ENCODE data around the gene CYP4A22.
"Not testable (repeated sequence)": the region's sequence is repeated elsewhere in the genome, so short reads cannot be mapped to it uniquely, and the experiment has no call there.

CYP4A22 gene

GRCh38 chr1:47186267-47187185 is 49.3 kb downstream of the CYP4A22 start:
- DNase-seq, result no peak

GRCh38 chr1:47187231-47187925 is 50.1 kb downstream of the CYP4A22 start:
- DNase-seq, result no peak

DNA sequence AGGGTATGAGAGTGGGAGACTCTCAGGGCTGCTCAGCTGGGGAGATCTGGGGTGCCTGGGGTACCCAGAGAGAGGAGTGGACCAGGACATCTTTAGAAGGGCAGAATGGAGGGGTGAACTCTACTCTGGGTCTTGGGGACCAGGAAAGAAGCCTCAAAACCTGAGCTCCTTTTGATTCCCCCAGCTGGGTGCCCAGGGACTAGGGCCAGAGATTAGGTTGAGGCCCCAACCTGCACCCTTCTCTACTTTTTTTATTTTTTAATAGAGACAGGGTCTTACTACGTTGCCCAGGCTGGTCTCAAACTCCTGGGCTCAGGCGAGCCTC is 50.6 kb downstream of the CYP4A22 start:
- no peak for DNase-seq

- no peak for DNase-seq
Observed at GRCh38 chr1:47188791-47189785, 51.8 kb downstream of the CYP4A22 start.

- no peak for DNase-seq
Observed at GRCh38 chr1:47189844-47190508, 52.7 kb downstream of the CYP4A22 start, which contains the start of gene PDZK1IP1. TSS of gene PDZK1IP1 (minus strand) at chr1:47190036. CDS start at chr1:47189932, 104 bp downstream.

GRCh38 chr1:47190509-47190855 is 53.2 kb downstream of the CYP4A22 start:
- no peak for DNase-seq

GRCh38 chr1:47190857-47191256 is 53.6 kb downstream of the CYP4A22 start:
- DNase-seq, result no peak

- DNase-seq, result no peak
Observed at GRCh38 chr1:47191940-47192457, 54.8 kb downstream of the CYP4A22 start.

DNA sequence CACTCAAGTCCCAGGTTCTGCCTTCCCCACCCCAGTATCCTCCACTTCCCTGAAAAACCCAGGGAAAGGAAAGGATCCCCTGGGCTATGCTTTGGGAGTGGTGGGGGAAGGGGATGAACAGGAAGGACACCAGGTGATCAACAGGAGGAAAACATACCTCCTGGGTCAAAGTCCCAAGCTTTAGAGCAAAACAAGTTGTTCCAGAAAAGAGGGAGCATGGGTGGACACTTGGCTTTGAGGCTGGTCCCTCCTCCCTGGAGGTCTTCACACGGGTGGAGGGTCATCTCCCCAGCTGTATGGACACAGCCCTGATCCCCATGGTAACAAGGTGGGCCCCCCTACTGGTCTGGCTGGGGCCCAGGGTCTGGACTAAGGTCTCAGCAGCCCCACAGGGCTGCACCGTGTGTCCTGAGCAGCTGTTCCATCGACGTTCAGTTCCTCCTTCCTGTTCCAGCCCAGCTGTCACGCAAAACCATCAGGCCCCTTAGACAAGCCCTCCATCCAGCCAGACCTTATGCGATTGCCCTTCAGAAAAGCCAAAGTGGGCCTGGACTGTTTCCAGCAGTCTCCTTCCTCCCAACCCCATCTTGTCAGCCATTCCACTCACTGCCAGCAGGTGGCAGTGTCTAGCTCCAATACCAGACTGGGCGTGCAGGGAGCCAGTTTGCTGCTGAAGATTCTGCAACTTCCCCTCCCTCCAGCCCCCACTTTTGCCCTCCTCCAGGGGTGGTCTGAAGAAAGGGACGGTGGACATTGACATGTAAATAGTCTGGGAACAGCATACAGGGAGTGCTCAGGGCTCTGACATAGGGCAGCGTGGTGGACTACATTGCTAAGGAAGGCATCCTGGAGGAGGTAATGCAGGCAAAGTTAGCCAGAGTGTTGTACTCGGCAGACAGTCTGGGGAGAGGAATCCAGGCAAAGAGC is 55.5 kb downstream of the CYP4A22 start:
- no peak for DNase-seq

DNA sequence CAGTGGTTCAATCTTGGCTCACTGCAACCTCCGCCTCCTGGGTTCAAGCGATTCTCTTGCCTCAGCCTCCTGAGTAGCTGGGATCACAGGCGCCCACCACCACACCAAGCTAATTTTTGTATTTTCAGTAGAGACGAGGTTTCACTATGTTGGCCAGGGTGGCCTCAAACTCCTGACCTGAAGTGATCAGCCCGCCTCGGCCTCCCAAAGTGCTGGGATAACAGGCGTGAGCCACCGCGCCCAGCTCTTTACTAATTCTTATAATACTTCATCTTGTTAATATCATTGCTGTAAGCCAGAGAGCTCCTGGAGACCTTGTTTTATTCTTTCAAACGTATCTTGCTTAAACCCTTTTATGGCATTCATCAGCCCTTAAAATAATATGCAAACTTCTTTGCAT is 56.3 kb downstream of the CYP4A22 start:
- DNase-seq, result not testable (repeated sequence)

DNA sequence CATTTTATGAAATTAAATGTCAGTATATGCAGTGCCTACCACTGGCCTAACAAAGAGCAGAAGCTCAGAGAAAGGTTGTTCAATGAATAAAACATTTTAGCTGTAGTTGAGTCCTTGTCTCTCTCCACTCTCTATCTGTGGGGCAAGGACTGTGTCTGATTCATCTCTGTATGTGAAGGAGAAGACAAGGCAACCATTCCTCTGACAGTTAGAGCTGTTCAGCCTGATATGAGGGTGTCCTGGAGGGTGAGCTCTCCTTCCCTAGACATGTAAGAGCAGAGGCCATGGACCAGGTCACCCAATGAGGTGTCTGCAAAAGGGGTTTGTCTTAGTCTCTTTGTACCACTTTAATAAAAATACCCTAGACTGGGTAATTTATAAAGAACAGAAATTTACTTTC is 57.1 kb downstream of the CYP4A22 start:
- no peak for DNase-seq

DNA sequence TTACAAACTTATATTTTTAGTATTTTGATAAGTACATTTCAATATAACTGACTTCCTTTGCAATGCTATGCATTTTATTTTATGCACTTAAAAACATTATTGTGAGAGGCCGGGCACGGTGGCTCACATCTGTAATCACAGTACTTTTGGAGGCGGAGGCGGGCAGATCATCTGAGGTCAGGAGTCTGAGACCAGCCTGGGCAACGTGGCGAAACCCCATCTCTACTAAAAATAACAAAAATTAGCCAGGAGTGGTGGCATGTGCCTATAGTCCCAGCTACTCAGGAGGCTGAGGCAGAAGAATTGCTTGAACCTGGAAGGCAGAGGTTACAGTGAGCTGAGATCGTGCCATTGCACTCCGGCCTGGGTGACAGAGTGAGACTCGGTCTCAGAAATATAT is 58.7 kb downstream of the CYP4A22 start:
- not testable (repeated sequence) for DNase-seq

- no peak for DNase-seq
Observed at GRCh38 chr1:47196622-47197021, 59.4 kb downstream of the CYP4A22 start.

GRCh38 chr1:47198214-47198613 is 61.0 kb downstream of the CYP4A22 start:
- no peak for DNase-seq
